GM10266 (cell line): ENCODE results near the gene LDB3.

Source experiments
- DNase-seq: peaks from one replicate; pipeline ENCODE4 v3.0.0; 2012; ENCODE audit errors: extremely low spot score
- CTCF ChIP-seq: IDR thresholded peaks from 2 replicates; pipeline ENCODE4 v1.5.1; 2012; ENCODE audit warnings: mild to moderate bottlenecking, low read depth; ENCODE audit not compliant: control insufficient read depth, insufficient read depth; ENCODE audit errors: missing control alignments

LDB3 gene, protein sequence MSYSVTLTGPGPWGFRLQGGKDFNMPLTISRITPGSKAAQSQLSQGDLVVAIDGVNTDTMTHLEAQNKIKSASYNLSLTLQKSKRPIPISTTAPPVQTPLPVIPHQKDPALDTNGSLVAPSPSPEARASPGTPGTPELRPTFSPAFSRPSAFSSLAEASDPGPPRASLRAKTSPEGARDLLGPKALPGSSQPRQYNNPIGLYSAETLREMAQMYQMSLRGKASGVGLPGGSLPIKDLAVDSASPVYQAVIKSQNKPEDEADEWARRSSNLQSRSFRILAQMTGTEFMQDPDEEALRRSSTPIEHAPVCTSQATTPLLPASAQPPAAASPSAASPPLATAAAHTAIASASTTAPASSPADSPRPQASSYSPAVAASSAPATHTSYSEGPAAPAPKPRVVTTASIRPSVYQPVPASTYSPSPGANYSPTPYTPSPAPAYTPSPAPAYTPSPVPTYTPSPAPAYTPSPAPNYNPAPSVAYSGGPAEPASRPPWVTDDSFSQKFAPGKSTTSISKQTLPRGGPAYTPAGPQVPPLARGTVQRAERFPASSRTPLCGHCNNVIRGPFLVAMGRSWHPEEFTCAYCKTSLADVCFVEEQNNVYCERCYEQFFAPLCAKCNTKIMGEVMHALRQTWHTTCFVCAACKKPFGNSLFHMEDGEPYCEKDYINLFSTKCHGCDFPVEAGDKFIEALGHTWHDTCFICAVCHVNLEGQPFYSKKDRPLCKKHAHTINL

GRCh38 chr10:86668297-86669165 is at the start of gene LDB3:
Gene LDB3, plus strand, starts transcription at chr10:86668511. Its CDS starts 181 bp downstream, at chr10:86668692.
- no peak for TF ChIP-seq CTCF
- no peak for DNase-seq

DNA sequence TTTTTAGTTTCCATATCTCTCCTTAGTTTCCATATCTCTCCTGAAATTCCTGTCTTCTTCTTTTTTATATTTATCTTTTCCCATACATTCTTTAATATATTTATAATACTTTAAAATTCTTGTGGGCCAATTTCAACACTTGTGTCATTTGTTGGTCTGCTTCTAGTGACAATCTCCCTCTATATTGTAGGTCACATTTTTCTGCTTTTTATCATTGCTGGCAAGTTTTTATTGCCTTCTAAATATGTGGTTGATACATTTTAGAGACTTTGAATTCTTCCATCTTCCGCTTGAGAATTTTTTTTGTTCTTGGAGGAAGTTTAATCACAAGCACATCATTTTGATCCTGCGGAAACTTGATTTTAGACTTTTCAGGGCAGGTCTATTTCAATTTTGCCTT is 40.0 kb upstream of the LDB3 start:
- no peak for TF ChIP-seq CTCF

GRCh38 chr10:86630079-86630478 is 38.2 kb upstream of the LDB3 start:
- no peak for DNase-seq
- no peak for TF ChIP-seq CTCF

More for the DNA sequence above, 40.0 kb upstream of the LDB3 start:
- no peak for DNase-seq

DNA sequence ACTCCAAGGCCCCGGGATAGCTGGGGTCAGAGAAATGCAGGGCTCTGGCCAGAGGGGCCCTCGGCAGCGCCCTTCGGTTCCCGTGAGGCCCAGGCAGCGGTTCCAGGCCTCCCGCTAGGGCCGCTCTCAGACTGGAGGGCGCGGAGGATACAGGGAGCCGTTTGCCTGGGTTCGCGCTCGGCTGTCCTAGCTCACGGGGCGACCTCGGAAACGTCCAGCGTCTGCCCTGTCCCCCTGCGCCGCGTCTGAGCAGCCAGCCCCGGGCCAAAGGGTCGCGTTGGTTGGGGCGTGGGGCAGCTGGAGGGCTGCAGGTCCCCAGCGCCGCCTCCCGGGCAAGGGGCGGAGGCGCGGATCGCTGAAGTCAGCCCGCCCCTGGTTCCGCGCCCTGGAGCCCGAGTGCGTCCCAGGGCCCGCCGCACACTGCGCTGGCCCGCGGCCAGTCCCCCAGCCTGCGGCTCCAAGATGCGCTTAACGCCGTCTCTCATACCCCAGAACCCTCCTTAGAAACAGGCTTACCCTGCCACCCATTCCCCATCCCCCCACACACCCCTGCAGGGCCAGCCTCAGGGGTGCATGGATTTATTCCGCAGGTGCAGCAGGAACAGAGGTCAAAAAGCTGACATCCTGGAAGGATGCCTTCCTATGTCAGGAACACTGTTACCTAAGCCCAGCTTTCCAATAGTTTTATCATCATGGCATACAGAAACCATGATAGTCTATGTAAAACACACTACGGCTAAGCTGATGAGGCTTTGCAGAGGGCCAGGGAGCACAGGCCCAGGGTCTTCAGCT is 36.1 kb upstream of the LDB3 start:
- DNase-seq, result no peak
- TF ChIP-seq CTCF, result no peak

- no peak for DNase-seq
- TF ChIP-seq CTCF, result no peak
These were observed 35.4 kb upstream of the LDB3 start for GRCh38 chr10:86632951-86633350.

GRCh38 chr10:86635402-86635801 is 32.9 kb upstream of the LDB3 start:
- no peak for DNase-seq
- TF ChIP-seq CTCF, result no peak
